ENCODE results near the gene PPP2R5C. TPM values are rescaled to one million over a fixed set of nuclear protein-coding genes. Genes with fewer than 3 reads are reported as not detected.

The PPP2R5C gene
- total and polyA plus RNA-seq, 4 experiments from 2014 or later = 273 to 620 (median 431) TPM

- Histone ChIP-seq H3K4me3 (ENCODE audit: low read length in 2 of 2) (no peak overlapping the region), H3K27ac (ENCODE audit: low read depth, low read length) (no peak overlapping the region), H3K36me3 (ENCODE audit: insufficient read depth, low read length) (peaks cover 50% of the 10 kb centered on the region), H3K4me1 (ENCODE audit: insufficient read depth, low read length) (peaks cover 87% of the 10 kb centered on the region), H3K27me3 (ENCODE audit: insufficient read depth, low read length) (no peaks in the 10 kb centered on the region), H3K9me3 (ENCODE audit: control insufficient read depth in 1 of 2, low read length in 2 of 2) (no peaks in the 10 kb centered on the region)
- Mint-ChIP-seq H3K4me1 (peaks cover 63 to 95% (median 82%) of the 10 kb centered on the region in 4 donors), H3K36me3 (peaks cover 43 to 70% of the 10 kb centered on the region in 2 donors), H3K27ac (peak overlapping the region; percentile 0 to 84 (median 77)), H3K9me3 (peaks cover 0 to 1% (median 0%) of the 10 kb centered on the region in 8 donors), H3K4me3 (no peak overlapping the region), H3K27me3 (no peaks in the 10 kb centered on the region)
- no peak for DNase-seq
- POLR2A ChIA-PET (ENCODE audit: partially characterized antibody) = interaction anchor here (0.8 to 1.0 kb wide), 2 partner anchors 12 to 33 kb away, joined by 3 read pairs; no protein-coding TSS in a partner anchor
- intact Hi-C loops (cut with micrococcal nuclease) = no loop called here
- CTCF ChIA-PET (ENCODE audit: partially characterized antibody) = interaction anchor here (0.7 to 1.5 kb wide), 4 partner anchors 14 to 149 kb away, joined by 3 to 4 read pairs (median 4); no protein-coding TSS in a partner anchor
Observed at GRCh38 chr14:101856536-101856935, 95.0 kb downstream of the PPP2R5C start.

GRCh38 chr14:101857226-101857625 is 95.7 kb downstream of the PPP2R5C start:
- Mint-ChIP-seq H3K4me3 (peak overlapping the region in 2 of 8 donors; percentile 16 to 26), H3K4me1 (peaks cover 60 to 93% (median 79%) of the 10 kb centered on the region in 4 donors), H3K27ac (peak overlapping the region in 5 of 7 donors; percentile 36 to 85 (median 64)), H3K27me3 (no peaks in the 10 kb centered on the region), H3K36me3 (peaks cover 46 to 69% of the 10 kb centered on the region in 2 donors), H3K9me3 (no peaks in the 10 kb centered on the region)
- no peak overlapping the region for H3K27ac ChIP-seq (ENCODE audit: low read depth, low read length)
- H3K36me3 ChIP-seq (ENCODE audit: insufficient read depth, low read length) = peaks cover 49% of the 10 kb centered on the region
- no peaks in the 10 kb centered on the region for H3K27me3 ChIP-seq (ENCODE audit: insufficient read depth, low read length)
- POLR2A ChIA-PET (ENCODE audit: partially characterized antibody) = interaction anchor here (0.9 kb wide), 1 partner anchor 23 kb away, joined by 3 read pairs; no protein-coding TSS in a partner anchor
- CTCF ChIA-PET (ENCODE audit: partially characterized antibody) = interaction anchor here (1.3 kb wide), 1 partner anchor 41 kb away, joined by 4 read pairs; no protein-coding TSS in a partner anchor
- H3K4me3 ChIP-seq (ENCODE audit: low read length in 2 of 2) = no peak overlapping the region
- H3K4me1 ChIP-seq (ENCODE audit: insufficient read depth, low read length) = peaks cover 84% of the 10 kb centered on the region
- no peaks in the 10 kb centered on the region for H3K9me3 ChIP-seq (ENCODE audit: control insufficient read depth in 1 of 2, low read length in 2 of 2)
- DNase-seq = no peak
- intact Hi-C loops (cut with micrococcal nuclease) = no loop called here

GRCh38 chr14:101858791-101859537 is 97.5 kb downstream of the PPP2R5C start:
- Mint-ChIP-seq H3K9me3 (no peaks in the 10 kb centered on the region), H3K4me1 (peaks cover 53 to 85% (median 72%) of the 10 kb centered on the region in 4 donors), H3K27ac (peak overlapping the region; percentile 82 to 97 (median 93)), H3K27me3 (no peaks in the 10 kb centered on the region), H3K36me3 (peaks cover 52 to 76% of the 10 kb centered on the region in 2 donors), H3K4me3 (peak overlapping the region in 7 of 8 donors; percentile 2 to 82 (median 69))
- intact Hi-C loops (cut with micrococcal nuclease) = no loop called here
- DNase-seq = no peak
- Histone ChIP-seq H3K4me1 (ENCODE audit: insufficient read depth, low read length) (peaks cover 76% of the 10 kb centered on the region), H3K27me3 (ENCODE audit: insufficient read depth, low read length) (no peaks in the 10 kb centered on the region), H3K27ac (ENCODE audit: low read depth, low read length) (peak overlapping the region; percentile 52), H3K9me3 (ENCODE audit: control insufficient read depth in 1 of 2, low read length in 2 of 2) (no peaks in the 10 kb centered on the region), H3K36me3 (ENCODE audit: insufficient read depth, low read length) (peaks cover 51% of the 10 kb centered on the region), H3K4me3 (ENCODE audit: low read length in 2 of 2) (peak overlapping the region in 1 of 2 donors; percentile 11)
- POLR2A ChIA-PET (ENCODE audit: partially characterized antibody) = interaction anchor here (0.6 to 1.7 kb wide), 5 partner anchors 33 to 137 kb away, joined by 3 to 5 read pairs (median 3); no protein-coding TSS in a partner anchor
- CTCF ChIA-PET (ENCODE audit: partially characterized antibody) = no interaction called here

GRCh38 chr14:101859538-101859902 is 98.0 kb downstream of the PPP2R5C start:
- Histone ChIP-seq H3K9me3 (ENCODE audit: control insufficient read depth in 1 of 2, low read length in 2 of 2) (no peaks in the 10 kb centered on the region), H3K4me3 (ENCODE audit: low read length in 2 of 2) (no peak overlapping the region), H3K27ac (ENCODE audit: low read depth, low read length) (peak overlapping the region; percentile 52), H3K4me1 (ENCODE audit: insufficient read depth, low read length) (peaks cover 72% of the 10 kb centered on the region), H3K36me3 (ENCODE audit: insufficient read depth, low read length) (peaks cover 56% of the 10 kb centered on the region), H3K27me3 (ENCODE audit: insufficient read depth, low read length) (no peaks in the 10 kb centered on the region)
- H3K4me3 Mint-ChIP-seq = peak overlapping the region in 7 of 8 donors; percentile 2 to 82 (median 69)
- intact Hi-C loops (cut with micrococcal nuclease) = no loop called here
- H3K27me3 Mint-ChIP-seq = no peaks in the 10 kb centered on the region
- H3K27ac Mint-ChIP-seq = peak overlapping the region; percentile 82 to 97 (median 93)
- H3K36me3 Mint-ChIP-seq = peaks cover 55 to 77% of the 10 kb centered on the region in 2 donors
- H3K4me1 Mint-ChIP-seq = peaks cover 48 to 85% (median 69%) of the 10 kb centered on the region in 4 donors
- no peaks in the 10 kb centered on the region for H3K9me3 Mint-ChIP-seq
- DNase-seq = no peak
- ChIA-PET POLR2A (ENCODE audit: partially characterized antibody) (interaction anchor here (0.6 to 1.7 kb wide), 5 partner anchors 33 to 137 kb away, joined by 3 to 5 read pairs (median 3); no protein-coding TSS in a partner anchor), CTCF (ENCODE audit: partially characterized antibody) (interaction anchor here (1.3 to 3.1 kb wide), 2 partner anchors 16 to 89 kb away, joined by 5 to 12 read pairs; no protein-coding TSS in a partner anchor)

- Histone ChIP-seq H3K36me3 (ENCODE audit: insufficient read depth, low read length) (peaks cover 60% of the 10 kb centered on the region), H3K4me3 (ENCODE audit: low read length in 2 of 2) (no peak overlapping the region), H3K27ac (ENCODE audit: low read depth, low read length) (peak overlapping the region; percentile 52), H3K4me1 (ENCODE audit: insufficient read depth, low read length) (peaks cover 71% of the 10 kb centered on the region), H3K27me3 (ENCODE audit: insufficient read depth, low read length) (no peaks in the 10 kb centered on the region), H3K9me3 (ENCODE audit: control insufficient read depth in 1 of 2, low read length in 2 of 2) (no peaks in the 10 kb centered on the region)
- H3K36me3 Mint-ChIP-seq = peaks cover 59 to 80% of the 10 kb centered on the region in 2 donors
- intact Hi-C loops (cut with micrococcal nuclease) = no loop called here
- ChIA-PET POLR2A (ENCODE audit: partially characterized antibody) (interaction anchor here (0.6 to 1.7 kb wide), 5 partner anchors 34 to 138 kb away, joined by 3 to 5 read pairs (median 3); no protein-coding TSS in a partner anchor), CTCF (ENCODE audit: partially characterized antibody) (interaction anchor here (1.3 to 3.1 kb wide), 2 partner anchors 16 to 89 kb away, joined by 5 to 12 read pairs; no protein-coding TSS in a partner anchor)
- H3K9me3 Mint-ChIP-seq = no peaks in the 10 kb centered on the region
- no peaks in the 10 kb centered on the region for H3K27me3 Mint-ChIP-seq
- H3K4me3 Mint-ChIP-seq = peak overlapping the region in 5 of 8 donors; percentile 4 to 82 (median 24)
- DNase-seq = no peak
- H3K4me1 Mint-ChIP-seq = peaks cover 49 to 86% (median 70%) of the 10 kb centered on the region in 4 donors
- H3K27ac Mint-ChIP-seq = peak overlapping the region; percentile 82 to 97 (median 93)
Observed at GRCh38 chr14:101859958-101860357, 98.4 kb downstream of the PPP2R5C start.

- H3K4me1 ChIP-seq (ENCODE audit: insufficient read depth, low read length) = peaks cover 56% of the 10 kb centered on the region
- H3K4me3 Mint-ChIP-seq = peak overlapping the region in 1 of 8 donors; percentile 29
- ChIA-PET CTCF (ENCODE audit: partially characterized antibody) (interaction anchor here (1.2 to 3.1 kb wide), 4 partner anchors 8 to 90 kb away, joined by 3 to 12 read pairs (median 7); no protein-coding TSS in a partner anchor), POLR2A (ENCODE audit: partially characterized antibody) (interaction anchor here (0.7 to 2.7 kb wide), 4 partner anchors 10 to 59 kb away, joined by 3 to 7 read pairs (median 4); no protein-coding TSS in a partner anchor)
- no peaks in the 10 kb centered on the region for H3K27me3 ChIP-seq (ENCODE audit: insufficient read depth, low read length)
- H3K27ac ChIP-seq (ENCODE audit: low read depth, low read length) = no peak overlapping the region
- peak overlapping the region in 6 of 7 donors; percentile 13 to 69 (median 40) for H3K27ac Mint-ChIP-seq
- H3K4me3 ChIP-seq (ENCODE audit: low read length in 2 of 2) = no peak overlapping the region
- H3K27me3 Mint-ChIP-seq = no peaks in the 10 kb centered on the region
- no peak for DNase-seq
- no peaks in the 10 kb centered on the region for H3K9me3 ChIP-seq (ENCODE audit: control insufficient read depth in 1 of 2, low read length in 2 of 2)
- intact Hi-C loops (cut with micrococcal nuclease) = no loop called here
- no peaks in the 10 kb centered on the region for H3K9me3 Mint-ChIP-seq
- H3K4me1 Mint-ChIP-seq = peaks cover 38 to 78% (median 63%) of the 10 kb centered on the region in 4 donors
- peaks cover 63 to 74% of the 10 kb centered on the region in 2 donors for H3K36me3 Mint-ChIP-seq
- H3K36me3 ChIP-seq (ENCODE audit: insufficient read depth, low read length) = peaks cover 59% of the 10 kb centered on the region
Observed at GRCh38 chr14:101861464-101861863, 100.0 kb downstream of the PPP2R5C start.
